Stimulated activated CD4-positive, alpha-beta T cell treated with anti-CD3 and anti-CD28 coated beads, Interleukin-2, amount 100 ng/mL, for 48 hours (primary cell): Measurements from ENCODE around the gene FKBP1A.

Source experiments
- DNase-seq, 2 donors: peaks; one replicate each; pipeline ENCODE4 v3.0.0-alpha.2; 2020

The FKBP1A gene

DNA sequence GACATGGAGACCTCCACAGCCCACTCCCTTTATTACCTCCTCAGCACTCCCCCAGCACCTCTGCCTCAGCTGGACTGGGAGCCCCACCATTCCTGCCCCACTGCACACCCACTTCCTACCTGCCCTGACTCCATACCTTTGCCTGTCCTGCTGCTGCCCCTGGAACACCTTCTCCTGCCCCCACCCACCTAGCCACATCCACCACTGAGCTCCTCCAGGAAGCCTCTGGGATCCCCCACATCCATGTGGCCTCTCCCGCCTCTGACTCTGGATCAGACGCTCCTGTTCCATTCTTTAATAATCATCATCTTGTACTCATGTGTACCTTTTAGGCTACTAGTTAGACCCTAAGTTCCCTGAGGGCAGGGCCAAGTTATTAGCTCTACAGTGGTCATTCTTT lies 61.8 kb downstream of the FKBP1A start:
- no peak for DNase-seq

- no peak for DNase-seq
Measured at GRCh38 chr20:1330075-1330830, 62.6 kb downstream of the FKBP1A start.

DNA sequence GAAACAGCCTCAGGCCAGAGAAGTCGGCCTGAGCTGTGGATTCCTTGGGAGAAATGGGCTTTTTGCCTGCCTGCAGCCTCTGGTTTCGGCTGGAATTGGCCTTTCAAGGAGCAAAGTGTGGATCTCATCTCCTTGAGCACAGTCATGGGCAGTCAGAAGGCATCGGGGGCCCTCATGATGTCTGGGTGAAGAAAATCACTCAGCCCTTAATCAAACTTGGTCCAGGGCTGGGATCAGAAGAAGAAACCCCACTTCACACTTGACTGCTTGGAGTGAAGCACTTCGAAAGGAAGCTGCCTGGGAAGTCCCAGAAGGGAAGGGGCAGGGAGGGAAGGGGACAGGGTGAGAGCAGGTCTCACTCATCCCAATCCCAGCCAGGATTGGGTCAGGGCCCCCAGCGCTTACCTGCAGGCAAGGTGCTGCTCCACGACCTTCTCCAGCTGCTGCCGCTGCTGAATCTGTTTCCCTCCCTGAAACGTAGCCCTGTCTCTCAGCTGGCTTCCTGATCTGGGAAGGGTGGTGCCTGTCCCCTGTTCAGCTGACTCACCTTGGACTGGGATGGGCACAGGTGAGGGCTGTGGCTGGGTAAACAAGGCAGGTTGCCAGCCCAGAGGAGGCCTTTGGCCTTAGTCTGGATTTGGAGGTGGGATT lies 64.0 kb downstream of the FKBP1A start, which contains the start of gene SDCBP2:
Gene SDCBP2, minus strand, starts transcription at position 460 of the 651 bp plus-strand sequence. CDS start 8,723 bp downstream, outside the sequence.
- DNase-seq: no peak

GRCh38 chr20:1327827-1328679 lies 64.8 kb downstream of the FKBP1A start:
- DNase-seq: no peak

DNA sequence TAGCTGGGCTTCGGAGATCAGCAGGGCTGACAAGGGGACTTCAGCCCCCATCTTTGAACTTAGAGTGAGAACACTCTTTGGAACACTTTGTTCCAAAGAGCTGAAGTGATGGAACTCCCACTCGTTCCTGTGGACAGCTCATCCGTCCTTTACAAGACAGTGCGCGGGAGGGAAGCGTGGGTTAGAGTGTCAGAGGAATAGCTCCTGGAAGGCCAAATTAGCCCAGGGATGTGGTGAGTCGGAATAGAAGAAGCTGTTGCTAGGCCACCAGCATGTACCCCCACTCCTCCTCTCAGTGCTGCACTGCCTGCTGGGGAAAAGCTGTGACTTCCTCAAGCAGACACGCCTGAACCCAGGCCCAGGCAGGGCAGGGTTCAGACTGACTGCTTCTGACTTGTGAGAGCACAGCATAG lies 65.6 kb downstream of the FKBP1A start:
- no peak for DNase-seq

GRCh38 chr20:1326031-1326930 lies 66.6 kb downstream of the FKBP1A start:
- no peak for DNase-seq

DNA sequence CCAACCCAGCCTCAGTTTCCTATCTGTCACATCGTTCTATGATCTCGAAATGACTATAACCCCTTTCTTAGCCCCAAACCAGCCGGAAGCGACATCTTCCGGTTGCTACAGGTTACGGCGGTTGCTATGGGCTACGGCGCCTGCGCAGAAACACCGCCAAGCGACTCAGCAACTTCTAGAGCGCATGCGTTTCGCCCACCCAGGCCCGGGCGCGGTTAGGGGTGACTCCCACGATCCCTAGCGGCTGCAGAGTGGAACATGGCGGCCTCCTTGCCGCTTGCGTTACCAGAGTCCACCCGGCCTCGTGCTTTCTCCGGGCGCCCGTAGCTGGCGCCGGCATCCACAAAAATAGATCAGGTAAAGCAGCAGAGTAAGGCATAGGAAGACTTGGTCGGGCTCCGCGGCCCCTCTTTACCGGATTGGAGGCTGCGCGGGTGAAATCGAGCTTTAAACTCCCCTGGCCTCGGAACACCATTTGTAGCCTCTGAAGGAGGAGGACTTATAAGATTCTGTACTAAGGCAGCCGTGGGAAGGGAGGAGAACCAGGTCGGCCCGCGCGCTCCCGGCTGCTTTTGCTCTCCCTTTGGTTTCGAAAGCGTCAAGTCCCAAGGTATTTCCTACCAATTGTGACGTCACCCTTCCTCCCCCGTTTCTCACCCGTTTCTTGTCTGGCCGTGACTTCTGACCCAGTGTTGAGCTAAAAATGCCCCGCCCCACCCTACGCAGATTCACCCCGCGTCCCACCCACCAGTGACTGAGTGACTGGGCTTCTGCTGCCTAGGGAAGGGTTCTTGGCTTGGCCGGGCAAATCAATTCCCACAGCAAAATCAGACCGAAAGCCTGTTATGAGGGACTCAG lies 67.5 kb downstream of the FKBP1A start:
- DNase-seq: peak; percentile 98 to 99

GRCh38 chr20:1324598-1325172 lies 68.2 kb downstream of the FKBP1A start:
- DNase-seq: no peak

DNA sequence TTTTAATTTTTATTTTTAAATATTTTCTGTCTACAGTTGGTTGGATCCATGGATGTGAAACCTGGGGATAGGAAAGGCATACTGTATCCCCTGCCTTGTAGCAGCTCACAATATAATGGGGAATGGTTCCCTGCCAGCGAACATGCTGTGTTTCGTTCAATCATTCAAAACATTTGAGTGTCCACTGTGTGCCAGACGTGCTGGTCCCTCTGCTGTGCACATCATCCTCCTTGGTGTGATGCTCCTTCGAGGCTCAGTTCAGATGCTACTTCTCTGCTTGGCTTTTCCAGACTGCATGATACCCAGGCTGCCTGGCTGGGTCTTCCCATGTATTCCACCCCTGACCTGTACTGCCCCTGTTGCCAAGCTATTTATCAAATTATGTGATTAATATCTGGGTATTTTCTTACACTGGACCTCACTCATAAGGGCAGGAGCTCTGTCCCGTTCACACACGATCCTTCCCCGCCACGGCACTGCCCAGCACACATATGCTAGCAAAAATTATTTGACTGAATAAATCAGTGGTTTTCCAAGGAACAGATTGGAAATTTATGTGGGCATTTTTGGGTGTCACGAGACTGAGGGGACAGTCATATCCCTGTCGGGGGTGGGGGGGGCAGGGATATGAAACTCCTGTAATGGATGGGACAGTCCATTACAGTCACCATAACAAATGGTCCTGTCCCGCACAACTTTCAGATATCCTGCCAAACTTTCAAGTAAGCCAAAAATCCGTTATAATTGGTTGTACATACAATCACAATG lies 68.8 kb downstream of the FKBP1A start:
- DNase-seq: no peak

- no peak for DNase-seq
Measured at GRCh38 chr20:1323256-1323655, 69.6 kb downstream of the FKBP1A start.

- no peak for DNase-seq
Measured at GRCh38 chr20:1322511-1323245, 70.2 kb downstream of the FKBP1A start.

DNA sequence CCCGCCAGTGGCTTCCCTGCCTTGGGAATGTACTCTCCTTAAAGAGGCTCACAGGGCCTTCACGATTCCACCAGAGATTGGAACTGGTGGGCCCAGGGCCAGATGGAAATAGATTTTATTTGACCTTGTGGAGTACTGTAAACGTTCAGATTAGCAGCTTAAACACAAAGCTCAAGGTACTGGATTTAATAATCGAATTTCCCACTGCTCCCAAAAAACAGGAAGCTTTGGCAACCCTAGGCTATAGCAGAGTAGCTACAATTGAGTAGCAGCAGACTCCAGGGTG lies 71.3 kb downstream of the FKBP1A start:
- DNase-seq: no peak

DNA sequence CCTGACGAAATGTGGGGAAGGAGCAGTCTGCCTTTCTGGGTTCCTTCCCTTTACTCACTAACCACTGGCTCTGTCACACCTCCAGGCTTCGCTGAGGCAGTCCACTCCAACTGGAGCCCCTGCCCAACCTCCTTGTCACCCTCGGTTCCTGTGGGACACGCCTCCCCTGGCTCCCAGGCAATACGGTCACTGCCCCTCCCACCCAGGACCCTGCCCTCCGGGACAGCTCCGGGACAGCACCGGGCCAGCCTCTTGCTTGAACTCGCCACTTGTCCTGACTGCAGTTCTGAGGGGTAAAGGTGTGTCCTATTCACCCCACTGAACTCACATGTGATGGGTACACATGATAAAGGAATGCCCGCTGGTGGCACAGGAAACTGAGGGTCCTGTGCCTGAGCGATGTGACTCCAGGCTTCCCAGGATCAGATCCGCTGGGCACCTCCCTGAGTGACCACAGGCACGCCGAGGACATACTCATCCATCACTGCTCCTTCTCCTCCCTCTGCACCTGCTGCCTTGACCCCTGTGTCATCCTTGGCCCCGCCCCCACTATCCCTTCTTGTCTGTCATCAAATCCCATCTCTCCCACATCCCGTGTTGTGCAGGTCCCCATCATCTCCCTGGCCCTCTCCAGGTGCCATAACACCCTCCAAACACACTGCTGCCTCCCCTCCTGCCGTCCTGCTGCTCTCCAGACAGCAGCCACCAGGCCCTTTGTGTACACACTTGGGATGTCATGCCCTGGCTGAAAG lies 71.8 kb downstream of the FKBP1A start:
- no peak for DNase-seq

GRCh38 chr20:1320016-1320415 lies 72.8 kb downstream of the FKBP1A start:
- no peak for DNase-seq

- no peak for DNase-seq
Measured at GRCh38 chr20:1319462-1319861, 73.4 kb downstream of the FKBP1A start.

DNA sequence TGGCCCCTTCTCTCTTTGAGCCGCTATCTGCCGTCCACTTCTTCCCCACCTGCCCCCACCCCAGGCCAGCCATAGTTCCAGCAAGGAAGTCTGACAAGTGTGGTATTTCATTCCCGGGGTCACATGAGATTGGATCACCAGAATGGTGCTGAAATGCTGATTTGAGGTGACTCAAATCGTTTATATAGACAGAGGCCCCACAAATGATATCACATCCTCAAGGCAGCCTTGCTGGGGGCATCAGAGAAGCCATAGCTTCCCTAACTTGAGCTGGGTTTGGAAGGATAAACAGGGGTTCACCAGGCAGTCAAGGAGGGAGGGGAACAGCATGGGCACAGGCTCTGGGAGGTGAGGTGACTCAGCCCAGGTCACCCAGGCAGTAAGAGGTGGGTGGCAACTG lies 73.8 kb downstream of the FKBP1A start:
- no peak for DNase-seq
